ENCODE measurements around the gene TMEM123.

The TMEM123 gene

GRCh38 chr11:102467853-102468580, 15.5 kb upstream of the TMEM123 start:
- no peak overlapping the region for H3K27ac Mint-ChIP-seq
- CTCF ChIA-PET = interaction anchor here (0.9 to 2.3 kb wide), 3 partner anchors 11 to 126 kb away, joined by 3 to 7 read pairs (median 3); no protein-coding TSS in a partner anchor
- no peaks in the 10 kb centered on the region for H3K9me3 Mint-ChIP-seq
- H3K36me3 Mint-ChIP-seq = no peaks in the 10 kb centered on the region
- H3K4me3 Mint-ChIP-seq = peak overlapping the region; percentile 19
- no peak for DNase-seq
- peaks cover 95% of the 10 kb centered on the region for H3K4me1 Mint-ChIP-seq
- no peaks in the 10 kb centered on the region for H3K27me3 Mint-ChIP-seq

DNA sequence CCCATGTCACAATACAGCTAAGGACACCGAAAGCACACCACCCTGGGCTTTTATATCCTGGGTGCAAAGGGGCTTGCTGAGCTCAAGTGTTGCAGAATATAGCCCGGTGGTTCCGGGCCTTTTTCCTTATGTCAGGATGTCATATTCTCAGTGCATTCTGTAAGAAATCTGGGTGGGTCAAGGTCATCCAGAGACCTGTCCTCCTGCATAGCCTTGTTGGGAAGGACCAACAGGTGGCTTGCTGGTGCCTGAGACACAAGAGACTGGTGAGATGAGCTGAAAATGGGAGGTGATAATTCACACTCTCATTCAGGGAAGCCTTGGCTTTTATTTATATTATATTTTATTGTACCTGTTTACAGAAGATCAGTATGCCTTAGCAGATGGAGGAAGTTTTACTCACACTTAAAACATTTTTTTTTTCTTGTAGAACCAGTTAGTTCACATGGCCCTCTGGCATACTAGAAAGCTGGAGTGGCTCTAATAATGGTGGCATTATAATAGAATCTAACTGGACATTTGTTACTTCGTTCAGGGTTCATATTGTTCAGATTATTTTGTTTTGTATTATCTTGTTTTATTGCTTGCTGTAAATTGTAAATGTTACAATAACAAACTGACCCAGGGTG, 14.6 kb upstream of the TMEM123 start:
- H3K27me3 Mint-ChIP-seq = no peaks in the 10 kb centered on the region
- H3K9me3 Mint-ChIP-seq = no peaks in the 10 kb centered on the region
- no peak overlapping the region for H3K4me3 Mint-ChIP-seq
- peaks cover 93% of the 10 kb centered on the region for H3K4me1 Mint-ChIP-seq
- no peak for DNase-seq
- CTCF ChIA-PET = interaction anchor here (0.9 to 2.3 kb wide), 6 partner anchors 9 to 125 kb away, joined by 3 to 8 read pairs (median 4); no protein-coding TSS in a partner anchor
- no peaks in the 10 kb centered on the region for H3K36me3 Mint-ChIP-seq
- H3K27ac Mint-ChIP-seq = no peak overlapping the region

- Mint-ChIP-seq H3K4me3 (no peak overlapping the region), H3K4me1 (peaks cover 81% of the 10 kb centered on the region), H3K27ac (no peak overlapping the region), H3K27me3 (peaks cover 4% of the 10 kb centered on the region), H3K36me3 (peaks cover 2% of the 10 kb centered on the region), H3K9me3 (no peaks in the 10 kb centered on the region)
- no peak for DNase-seq
- CTCF ChIA-PET = interaction anchor here (1.0 to 2.3 kb wide), 4 partner anchors 8 to 75 kb away, joined by 3 to 8 read pairs (median 6); no protein-coding TSS in a partner anchor
Observed at GRCh38 chr11:102465696-102466095, 13.1 kb upstream of the TMEM123 start.

DNA sequence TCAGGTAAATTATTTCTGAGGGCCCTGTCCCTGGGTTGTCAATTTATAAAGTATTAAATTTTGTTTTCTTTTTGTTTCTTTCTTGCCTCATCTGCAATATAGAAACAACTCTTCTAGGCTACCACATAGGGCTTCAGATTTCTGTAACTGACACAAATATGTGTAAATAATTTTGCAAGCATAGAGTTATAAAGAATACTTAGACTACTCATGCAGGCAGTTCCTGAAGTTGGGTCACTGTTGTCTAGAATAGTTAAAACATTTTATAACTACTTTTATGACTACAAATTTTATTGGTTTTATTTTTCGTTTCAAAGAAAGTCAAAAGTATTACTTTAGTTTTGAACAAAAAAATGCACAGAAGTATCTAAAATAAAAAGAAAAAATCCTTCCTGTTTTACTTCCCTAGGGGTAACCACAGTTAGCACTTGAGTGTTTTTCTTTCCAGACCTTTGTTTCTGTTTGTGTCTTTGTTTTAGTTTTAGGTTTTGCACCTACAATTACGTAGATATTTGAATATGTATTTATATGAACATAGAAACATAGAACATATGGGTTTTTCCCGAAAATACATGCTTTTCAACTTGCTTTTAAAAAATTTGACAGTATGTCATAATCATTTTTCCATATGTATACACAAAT, 12.4 kb upstream of the TMEM123 start:
- CTCF ChIA-PET = no interaction called here
- Mint-ChIP-seq H3K4me3 (peak overlapping the region; percentile 18), H3K4me1 (peaks cover 75% of the 10 kb centered on the region)

DNA sequence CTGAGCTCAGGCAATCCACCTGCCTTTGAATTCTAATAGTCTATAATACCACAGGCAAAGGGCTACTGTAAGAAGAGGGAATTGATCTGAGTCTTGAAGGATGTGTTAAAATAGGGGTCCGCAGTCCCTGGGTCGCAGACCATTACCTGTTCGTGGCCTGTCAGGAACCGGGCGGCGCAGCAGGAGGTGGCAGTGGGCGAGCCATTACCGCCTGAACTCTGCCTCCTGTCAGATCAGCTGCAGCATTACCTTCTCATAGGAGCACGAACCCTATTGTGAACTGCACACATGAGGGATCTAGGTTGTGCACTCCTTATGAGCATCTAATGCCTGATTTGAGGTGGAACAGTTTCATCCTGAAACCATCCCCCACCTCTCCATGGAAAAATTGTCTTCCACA, 11.5 kb upstream of the TMEM123 start:
- H3K4me1 Mint-ChIP-seq = peaks cover 75% of the 10 kb centered on the region
- H3K4me3 Mint-ChIP-seq = no peak overlapping the region
- no peak for DNase-seq
- no peak overlapping the region for H3K27ac Mint-ChIP-seq
- peaks cover 5% of the 10 kb centered on the region for H3K36me3 Mint-ChIP-seq
- no peaks in the 10 kb centered on the region for H3K9me3 Mint-ChIP-seq
- H3K27me3 Mint-ChIP-seq = peaks cover 4% of the 10 kb centered on the region
- CTCF ChIA-PET = interaction anchor here (1.7 kb wide), 1 partner anchor 12 kb away, joined by 3 read pairs; no protein-coding TSS in a partner anchor

More for the DNA sequence above, 12.4 kb upstream of the TMEM123 start:
- Mint-ChIP-seq H3K27ac (peak overlapping the region; percentile 76), H3K36me3 (peaks cover 2% of the 10 kb centered on the region), H3K27me3 (peaks cover 4% of the 10 kb centered on the region), H3K9me3 (no peaks in the 10 kb centered on the region)
- DNase-seq = no peak

DNA sequence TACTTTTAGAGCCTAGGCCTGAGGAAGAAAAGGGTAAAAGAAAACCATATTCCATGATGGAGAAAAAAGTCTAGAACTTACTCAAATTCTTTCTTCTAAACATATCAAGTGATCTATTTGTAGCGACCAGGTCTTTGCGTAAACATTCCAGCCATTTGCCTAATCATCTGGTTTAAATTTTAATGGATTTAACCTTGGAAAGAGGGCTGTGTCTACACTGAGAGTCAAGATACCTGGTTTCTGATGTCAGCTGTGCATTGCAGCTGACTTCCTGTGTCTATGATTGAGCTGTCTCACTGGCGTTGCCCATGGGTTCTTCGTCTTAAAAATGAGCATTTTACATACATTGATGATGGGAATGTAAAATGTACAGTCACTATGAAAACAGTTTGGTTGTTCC, 10.0 kb upstream of the TMEM123 start:
- H3K27me3 Mint-ChIP-seq = peaks cover 4% of the 10 kb centered on the region
- no peak overlapping the region for H3K4me3 Mint-ChIP-seq
- H3K4me1 Mint-ChIP-seq = peaks cover 75% of the 10 kb centered on the region
- CTCF ChIA-PET = interaction anchor here (1.7 kb wide), 1 partner anchor 13 kb away, joined by 3 read pairs; no protein-coding TSS in a partner anchor
- H3K27ac Mint-ChIP-seq = no peak overlapping the region
- H3K9me3 Mint-ChIP-seq = peaks cover 2% of the 10 kb centered on the region
- peaks cover 8% of the 10 kb centered on the region for H3K36me3 Mint-ChIP-seq
- no peak for DNase-seq

- peaks cover 65% of the 10 kb centered on the region for H3K4me1 Mint-ChIP-seq
- no peak overlapping the region for H3K4me3 Mint-ChIP-seq
- peaks cover 4% of the 10 kb centered on the region for H3K27me3 Mint-ChIP-seq
- CTCF ChIA-PET = interaction anchor here (1.0 kb wide), 1 partner anchor 37 kb away, joined by 4 read pairs; no protein-coding TSS in a partner anchor
- H3K27ac Mint-ChIP-seq = no peak overlapping the region
- H3K36me3 Mint-ChIP-seq = peaks cover 11% of the 10 kb centered on the region
- no peak for DNase-seq
- H3K9me3 Mint-ChIP-seq = peaks cover 2% of the 10 kb centered on the region
Observed at GRCh38 chr11:102459393-102459792, 6.8 kb upstream of the TMEM123 start.

DNA sequence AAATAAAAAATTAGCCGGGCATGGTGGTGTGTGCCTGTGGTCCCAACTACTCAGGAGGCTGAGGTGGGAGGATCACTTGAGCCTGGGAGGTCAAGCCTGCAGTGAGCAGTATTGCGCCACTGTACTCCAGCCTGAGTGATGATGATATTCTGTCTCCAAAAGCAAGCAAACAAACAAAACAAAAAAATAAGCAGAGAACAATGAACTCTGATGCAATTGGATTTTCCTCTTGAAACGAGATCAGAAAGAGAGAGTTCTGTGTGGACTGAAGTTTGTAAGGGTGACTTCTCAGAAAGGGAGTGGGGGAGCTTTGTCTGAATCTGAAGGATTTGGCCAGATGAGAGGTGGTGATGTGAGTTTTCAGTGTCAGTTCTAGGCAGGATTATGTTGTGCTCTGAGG, 6.0 kb upstream of the TMEM123 start:
- Mint-ChIP-seq H3K27me3 (peaks cover 4% of the 10 kb centered on the region), H3K4me1 (peaks cover 68% of the 10 kb centered on the region), H3K9me3 (peaks cover 2% of the 10 kb centered on the region), H3K27ac (peak overlapping the region; percentile 76), H3K36me3 (peaks cover 11% of the 10 kb centered on the region), H3K4me3 (no peak overlapping the region)
- DNase-seq = no peak
- CTCF ChIA-PET = no interaction called here

DNA sequence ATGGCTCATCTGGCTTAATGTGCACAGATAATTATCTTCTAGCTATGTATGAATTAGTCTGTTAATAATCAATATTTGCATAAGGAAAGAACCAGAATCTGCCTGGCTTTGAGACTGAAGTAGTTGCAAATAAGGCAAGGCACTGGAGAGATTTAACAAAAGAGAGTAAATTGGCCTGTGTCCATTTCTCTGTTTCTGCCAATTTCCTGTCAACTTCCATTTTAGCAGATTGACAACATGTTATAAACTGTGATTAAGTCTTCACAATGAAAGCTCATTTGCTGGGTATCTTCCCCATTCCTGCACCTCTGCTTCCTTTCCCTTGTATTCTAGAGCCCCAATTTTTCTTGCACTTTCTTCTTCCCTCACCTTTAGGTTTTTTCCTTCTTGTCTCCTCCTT, 5.3 kb upstream of the TMEM123 start:
- Mint-ChIP-seq H3K4me3 (no peak overlapping the region), H3K36me3 (peaks cover 11% of the 10 kb centered on the region), H3K27me3 (peaks cover 5% of the 10 kb centered on the region), H3K4me1 (peaks cover 70% of the 10 kb centered on the region), H3K9me3 (peaks cover 2% of the 10 kb centered on the region), H3K27ac (peak overlapping the region; percentile 20)
- CTCF ChIA-PET = interaction anchor here (1.2 to 1.6 kb wide), 2 partner anchors 9 to 10 kb away, joined by 3 to 4 read pairs; no protein-coding TSS in a partner anchor
- DNase-seq = no peak

GRCh38 chr11:102457056-102457677, 4.6 kb upstream of the TMEM123 start:
- peaks cover 2% of the 10 kb centered on the region for H3K9me3 Mint-ChIP-seq
- H3K4me3 Mint-ChIP-seq = no peak overlapping the region
- CTCF ChIA-PET = interaction anchor here (1.2 to 1.8 kb wide), 3 partner anchors 9 to 67 kb away, joined by 3 to 7 read pairs (median 4); no protein-coding TSS in a partner anchor
- no peak overlapping the region for H3K27ac Mint-ChIP-seq
- peaks cover 11% of the 10 kb centered on the region for H3K36me3 Mint-ChIP-seq
- H3K27me3 Mint-ChIP-seq = peaks cover 7% of the 10 kb centered on the region
- peaks cover 67% of the 10 kb centered on the region for H3K4me1 Mint-ChIP-seq
- no peak for DNase-seq

DNA sequence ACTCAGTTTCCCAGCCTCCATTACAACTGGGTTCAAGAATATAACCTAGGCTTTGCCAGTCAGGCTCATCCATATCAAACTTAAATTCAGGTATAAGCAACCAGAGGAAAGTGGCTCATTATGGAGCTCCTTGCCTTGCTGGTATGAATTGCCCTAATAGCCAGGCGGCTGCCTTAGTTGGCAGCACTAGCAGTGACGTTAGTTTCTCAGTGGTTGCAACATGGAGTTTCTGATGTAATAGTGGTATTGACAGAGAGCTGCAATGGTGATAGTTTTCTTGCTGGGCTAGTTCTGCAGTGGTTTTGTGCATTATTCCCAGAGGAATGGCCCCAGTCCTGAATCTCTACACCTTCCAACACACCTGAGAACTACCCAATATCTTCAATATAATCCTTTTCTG, 3.8 kb upstream of the TMEM123 start:
- H3K4me1 Mint-ChIP-seq = peaks cover 65% of the 10 kb centered on the region
- H3K9me3 Mint-ChIP-seq = peaks cover 2% of the 10 kb centered on the region
- peaks cover 17% of the 10 kb centered on the region for H3K36me3 Mint-ChIP-seq
- CTCF ChIA-PET = interaction anchor here (1.6 to 1.8 kb wide), 2 partner anchors 10 to 66 kb away, joined by 4 to 7 read pairs; no protein-coding TSS in a partner anchor
- no peak overlapping the region for H3K4me3 Mint-ChIP-seq
- DNase-seq = no peak
- H3K27me3 Mint-ChIP-seq = peaks cover 6% of the 10 kb centered on the region
- H3K27ac Mint-ChIP-seq = no peak overlapping the region

DNA sequence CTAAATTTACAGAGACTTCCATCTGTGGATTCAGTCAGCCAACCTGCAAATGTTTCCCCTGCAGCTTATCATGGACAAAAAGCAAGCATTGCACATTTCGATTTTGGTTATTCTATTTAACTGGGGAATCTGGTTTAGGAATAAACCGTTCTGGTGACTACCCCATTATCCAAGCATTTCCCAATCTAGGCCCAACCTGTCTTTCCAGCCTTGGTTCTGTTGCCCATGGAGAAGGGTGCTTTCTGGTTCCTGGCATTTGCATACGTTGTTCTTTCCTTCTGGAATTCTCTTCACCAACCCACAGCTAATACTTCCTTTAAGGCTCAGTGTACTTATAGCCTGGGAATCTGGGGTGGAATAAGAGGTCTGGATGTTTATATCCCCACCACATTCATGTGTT, 1.4 kb upstream of the TMEM123 start:
- Mint-ChIP-seq H3K9me3 (peaks cover 2% of the 10 kb centered on the region), H3K27me3 (peaks cover 3% of the 10 kb centered on the region), H3K4me3 (no peak overlapping the region), H3K36me3 (peaks cover 36% of the 10 kb centered on the region), H3K27ac (peak overlapping the region; percentile 98), H3K4me1 (peaks cover 70% of the 10 kb centered on the region)
- no peak for DNase-seq
- CTCF ChIA-PET = interaction anchor here (1.0 kb wide), 1 partner anchor 24 kb away, joined by 3 read pairs; no protein-coding TSS in a partner anchor

GRCh38 chr11:102453302-102453695, 734 bp upstream of the TMEM123 start:
- CTCF ChIA-PET = interaction anchor here (1.0 to 1.1 kb wide), 2 partner anchors 24 to 43 kb away, joined by 3 read pairs; no protein-coding TSS in a partner anchor
- H3K9me3 Mint-ChIP-seq = no peaks in the 10 kb centered on the region
- DNase-seq = no peak
- peak overlapping the region; percentile 95 for H3K4me3 Mint-ChIP-seq
- peaks cover 3% of the 10 kb centered on the region for H3K27me3 Mint-ChIP-seq
- peaks cover 70% of the 10 kb centered on the region for H3K4me1 Mint-ChIP-seq
- peaks cover 38% of the 10 kb centered on the region for H3K36me3 Mint-ChIP-seq
- H3K27ac Mint-ChIP-seq = peak overlapping the region; percentile 98

Data from activated naive CD4-positive, alpha-beta T cell treated with anti-CD3 and anti-CD28 coated beads, Interleukin-2, amount 10 ng/mL, durations not matched to agents 7 days and 5 days (primary cell).